PC-3 (cell line): ENCODE data around the gene GP1BB. TPM values are rescaled to one million over a fixed set of nuclear protein-coding genes. Genes with fewer than 3 reads are reported as not detected.

Experiments
- ATAC-seq: fragments of 200-7000 bp; cut with Tn5 transposase; 2 replicates; pipeline ENCODE4 v1.9.1; 2020; ENCODE audit warnings: mild to moderate bottlenecking, moderate library complexity
- BruUV-seq: library from RNA; stranded (reverse); fragments of 400-500 nt; replicated peaks from 2 replicates; lab custom pipeline; 2021; lab: Mats Ljungman, UMichigan
- CTCF ChIA-PET: fragments of 300-600 bp; sonication (Branson Sonifier 250); formaldehyde crosslinking; loops from one replicate; lab custom pipeline; 2022; ENCODE audit warnings: antibody characterized with exemption; lab: Charles Lee
- POLR2A ChIA-PET: fragments of 300-600 bp; sonication (Branson Sonifier 250); formaldehyde crosslinking; loops from one replicate; lab custom pipeline; 2022; ENCODE audit warnings: antibody characterized with exemption; ENCODE audit not compliant: unreplicated experiment; lab: Charles Lee
- DNase-seq: peaks from one replicate; pipeline ENCODE4 v3.0.0-alpha.2; 2015
- H2AFZ ChIP-seq: fragments of 300-600 bp; sonication (generic); 2 replicates; pipeline ENCODE4 v1.6.0; 2016; ENCODE audit warnings: antibody characterized with exemption, low read length
- H3F3A ChIP-seq: fragments of 300-600 bp; sonication (generic); one replicate; pipeline ENCODE4 v1.6.0; 2017; ENCODE audit warnings: antibody characterized with exemption, low read length, control low read depth, mild to moderate bottlenecking; ENCODE audit not compliant: unreplicated experiment
- H3K27ac ChIP-seq: fragments of 300-600 bp; sonication (generic); 2 replicates; pipeline ENCODE4 v1.5.1; 2016; ENCODE audit warnings: mild to moderate bottlenecking, low read length
- H3K27me3 ChIP-seq: fragments of 300-600 bp; sonication (generic); 2 replicates; pipeline ENCODE4 v1.6.1; 2016; ENCODE audit warnings: low read length, mixed read lengths
- H3K36me3 ChIP-seq: fragments of 300-600 bp; sonication (generic); 2 replicates; pipeline ENCODE4 v1.6.1; 2016; ENCODE audit warnings: low read depth, mixed run types, low read length, mixed read lengths
- H3K4me1 ChIP-seq: fragments of 300-600 bp; sonication (generic); 2 replicates; pipeline ENCODE4 v1.5.1; 2016; ENCODE audit warnings: low read length; ENCODE audit not compliant: insufficient read depth
- H3K4me2 ChIP-seq: fragments of 300-600 bp; sonication (generic); 2 replicates; pipeline ENCODE4 v1.6.0; 2016; ENCODE audit warnings: low read length
- H3K4me3 ChIP-seq: fragments of 300-600 bp; sonication (generic); 2 replicates; pipeline ENCODE4 v1.5.1; 2016; ENCODE audit warnings: mild to moderate bottlenecking, low read length, mixed read lengths
- H3K79me2 ChIP-seq: fragments of 300-600 bp; sonication (generic); 2 replicates; pipeline ENCODE4 v1.6.1; 2017; ENCODE audit warnings: low read length, mixed read lengths
- H3K9ac ChIP-seq: fragments of 300-600 bp; sonication (generic); 2 replicates; pipeline ENCODE4 v1.6.0; 2016; ENCODE audit warnings: mild to moderate bottlenecking, low read length
- H3K9me2 ChIP-seq: fragments of 300-600 bp; sonication (generic); replicated peaks from 2 replicates; pipeline ENCODE4 v1.6.1; 2016; ENCODE audit warnings: mixed run types, low read length, mixed read lengths
- H3K9me3 ChIP-seq: fragments of 300-600 bp; sonication (generic); 2 replicates; pipeline ENCODE4 v1.6.1; 2016; ENCODE audit warnings: low read length, mixed read lengths
- H4K20me1 ChIP-seq: fragments of 300-600 bp; sonication (generic); 2 replicates; pipeline ENCODE4 v1.6.1; 2016; ENCODE audit warnings: low read length, mixed read lengths
- EZH2 ChIP-seq: fragments of 300-600 bp; sonication (generic); IDR thresholded peaks from one replicate; pipeline ENCODE4 v1.6.1; 2017; ENCODE audit warnings: antibody characterized with exemption, mild to moderate bottlenecking, low read length; ENCODE audit not compliant: unreplicated experiment
- EZH2phosphoT487 ChIP-seq: fragments of 300-600 bp; sonication (generic); IDR thresholded peaks from 2 replicates; pipeline ENCODE4 v1.6.1; 2018; ENCODE audit warnings: mild to moderate bottlenecking, antibody characterized with exemption, low read length, borderline replicate concordance
- intact Hi-C: fragments of 100-400 bp; cut with micrococcal nuclease; formaldehyde crosslinking; loops from 2 replicates; pipeline ENCODE4 v1.9.0; 2023
- total RNA-seq: library from RNA; depleted of rRNA; stranded (reverse); fragments of >200 nt; gene quantifications from 2 replicates; pipeline ENCODE4 v1.2.3, GENCODE V29; 2014; rRNA removed
- TF ChIP-seq, protein P1 (sequence below): fragments of 300-600 bp; sonication (generic); conservative IDR thresholded peaks from 2 replicates; pipeline ENCODE4 v1.5.1; 2017; ENCODE audit warnings: antibody characterized with exemption, low read depth, mild to moderate bottlenecking, low read length

Gene GP1BB
- total RNA-seq, 1 experiment from 2014 or later: 0.80 TPM

DNA sequence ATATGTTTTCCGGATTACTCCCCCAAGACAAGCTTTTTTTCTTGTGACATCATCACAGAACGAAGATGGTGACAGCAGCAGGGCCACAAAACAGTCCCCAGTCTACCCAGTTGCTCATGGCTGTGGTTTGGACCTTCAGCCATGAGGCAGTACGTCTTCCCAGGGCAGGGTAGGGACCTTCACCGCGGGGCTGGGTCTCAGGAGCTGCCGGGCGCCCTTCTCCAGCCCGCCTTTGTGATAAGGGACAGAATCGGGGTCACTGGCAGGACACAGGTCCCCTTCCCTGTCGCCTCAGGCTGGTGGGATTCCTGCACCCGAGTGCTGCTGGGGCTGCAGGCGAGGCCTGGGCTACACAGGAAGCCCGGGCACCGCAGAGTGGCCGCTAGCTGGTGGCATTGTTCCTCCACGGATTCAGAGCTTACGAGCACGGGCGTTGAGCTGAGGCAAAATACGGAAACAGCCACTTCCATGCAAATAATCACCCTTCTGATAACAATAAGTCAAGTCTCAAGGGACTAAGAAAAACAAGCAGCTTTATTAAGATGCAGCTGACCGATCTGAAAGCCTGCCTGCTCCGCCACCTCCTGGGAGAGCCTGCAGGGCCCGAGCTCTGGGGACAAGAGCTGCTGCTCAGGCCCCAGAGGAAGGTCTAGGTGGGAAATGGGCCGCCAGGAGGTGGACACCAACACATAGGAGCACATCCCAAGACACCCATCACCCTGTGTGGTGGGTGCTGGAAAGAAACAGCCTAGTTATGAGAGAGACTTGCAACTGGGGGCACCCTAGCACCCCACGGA lies 49.5 kb downstream of the GP1BB start:
- Histone ChIP-seq H3K36me3 (no peaks in the 10 kb centered on the region), H3K27me3 (no peaks in the 10 kb centered on the region), H3K9me3 (no peaks in the 10 kb centered on the region), H3F3A (no peaks in the 10 kb centered on the region), H3K4me3 (no peak overlapping the region), H3K27ac (no peak overlapping the region), H3K4me2 (no peak overlapping the region), H2AFZ (no peak overlapping the region), H3K4me1 (no peaks in the 10 kb centered on the region), H4K20me1 (no peaks in the 10 kb centered on the region), H3K79me2 (no peaks in the 10 kb centered on the region), H3K9ac (no peak overlapping the region), H3K9me2 (no peaks in the 10 kb centered on the region)
- ATAC-seq: no peak
- BruUV-seq: no TSS peak
- no peak for DNase-seq
- ChIA-PET POLR2A (no interaction called here), CTCF (no interaction called here)
- intact Hi-C loops: no loop called here
- TF ChIP-seq, protein P1, sequence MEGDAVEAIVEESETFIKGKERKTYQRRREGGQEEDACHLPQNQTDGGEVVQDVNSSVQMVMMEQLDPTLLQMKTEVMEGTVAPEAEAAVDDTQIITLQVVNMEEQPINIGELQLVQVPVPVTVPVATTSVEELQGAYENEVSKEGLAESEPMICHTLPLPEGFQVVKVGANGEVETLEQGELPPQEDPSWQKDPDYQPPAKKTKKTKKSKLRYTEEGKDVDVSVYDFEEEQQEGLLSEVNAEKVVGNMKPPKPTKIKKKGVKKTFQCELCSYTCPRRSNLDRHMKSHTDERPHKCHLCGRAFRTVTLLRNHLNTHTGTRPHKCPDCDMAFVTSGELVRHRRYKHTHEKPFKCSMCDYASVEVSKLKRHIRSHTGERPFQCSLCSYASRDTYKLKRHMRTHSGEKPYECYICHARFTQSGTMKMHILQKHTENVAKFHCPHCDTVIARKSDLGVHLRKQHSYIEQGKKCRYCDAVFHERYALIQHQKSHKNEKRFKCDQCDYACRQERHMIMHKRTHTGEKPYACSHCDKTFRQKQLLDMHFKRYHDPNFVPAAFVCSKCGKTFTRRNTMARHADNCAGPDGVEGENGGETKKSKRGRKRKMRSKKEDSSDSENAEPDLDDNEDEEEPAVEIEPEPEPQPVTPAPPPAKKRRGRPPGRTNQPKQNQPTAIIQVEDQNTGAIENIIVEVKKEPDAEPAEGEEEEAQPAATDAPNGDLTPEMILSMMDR: no peak
- TF ChIP-seq EZH2phosphoT487 (no peak), EZH2 (no peak)

DNA sequence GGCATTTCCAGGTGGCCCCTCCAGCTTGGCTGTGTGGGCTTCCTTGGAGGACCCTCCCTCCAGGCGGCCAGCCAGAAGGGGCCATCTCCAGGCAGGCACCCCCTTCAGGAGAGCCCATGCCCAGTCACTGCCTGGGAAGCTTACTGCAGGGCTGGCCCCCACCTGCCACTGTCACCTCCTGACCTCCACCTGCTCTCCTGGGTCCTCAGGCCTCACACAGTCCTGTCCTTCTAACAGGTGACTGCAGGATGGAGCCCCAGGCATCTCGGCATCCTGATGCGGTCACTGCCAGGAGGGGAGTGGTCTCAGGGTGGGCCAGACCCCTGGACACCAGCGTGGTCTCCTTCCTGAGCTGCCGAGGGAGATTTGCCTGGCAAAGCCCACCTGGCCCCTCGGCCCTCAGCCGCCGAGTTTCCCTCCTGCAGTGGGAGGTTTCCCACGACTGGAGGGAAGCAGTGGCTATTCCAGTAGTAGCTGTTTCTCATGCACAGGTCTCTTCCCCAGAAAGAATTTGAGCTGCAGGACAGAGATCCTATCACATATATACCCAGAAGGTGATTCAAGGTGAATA lies 50.2 kb downstream of the GP1BB start:
- H4K20me1 ChIP-seq: no peaks in the 10 kb centered on the region
- TF ChIP-seq EZH2phosphoT487 (no peak), EZH2 (no peak)
- TF ChIP-seq, protein P1: no peak
- CTCF ChIA-PET: no interaction called here
- BruUV-seq: no TSS peak
- H3K4me1 ChIP-seq: no peaks in the 10 kb centered on the region
- no peaks in the 10 kb centered on the region for H3K27me3 ChIP-seq
- no peak overlapping the region for H2AFZ ChIP-seq
- no peak overlapping the region for H3K27ac ChIP-seq
- no peaks in the 10 kb centered on the region for H3F3A ChIP-seq
- ATAC-seq (no peak), DNase-seq (no peak)
- no peak overlapping the region for H3K9ac ChIP-seq
- no peaks in the 10 kb centered on the region for H3K36me3 ChIP-seq
- intact Hi-C loops: no loop called here
- POLR2A ChIA-PET: no interaction called here
- no peaks in the 10 kb centered on the region for H3K9me2 ChIP-seq
- no peak overlapping the region for H3K4me3 ChIP-seq
- H3K4me2 ChIP-seq: no peak overlapping the region
- H3K9me3 ChIP-seq: no peaks in the 10 kb centered on the region
- H3K79me2 ChIP-seq: no peaks in the 10 kb centered on the region

Other genes starting within 250 kb of the GP1BB start
- gene UFD1, start 244.3 kb upstream of the GP1BB start, total RNA-seq: 92.6 and 95.7 TPM in 2 replicates
- 70.9 and 77.1 TPM in 2 replicates for gene CDC45, start 243.6 kb upstream of the GP1BB start, total RNA-seq
- 0.47 TPM in 1 of 2 replicates, not detected in the other for gene CLDN5, start 199.1 kb upstream of the GP1BB start, total RNA-seq
- gene SEPTIN5, start 9.0 kb upstream of the GP1BB start, total RNA-seq: 26.3 and 27.5 TPM in 2 replicates
- 15.9 and 18.6 TPM in 2 replicates for gene TBX1, start 37.2 kb downstream of the GP1BB start, total RNA-seq
- 27.0 and 28.8 TPM in 2 replicates for gene GNB1L, start 131.3 kb downstream of the GP1BB start, total RNA-seq
- 7.8 and 12.2 TPM in 2 replicates for gene RTL10, start 131.3 kb downstream of the GP1BB start, total RNA-seq
- gene COMT, start 218.2 kb downstream of the GP1BB start, total RNA-seq: 204 and 205 TPM in 2 replicates
- gene TXNRD2, start 218.3 kb downstream of the GP1BB start, total RNA-seq: 23.0 and 32.1 TPM in 2 replicates